VCaP (cell line): ENCODE results near the gene ARHGEF6.
"Not testable (repeated sequence)": the region's sequence is repeated elsewhere in the genome, so short reads cannot be mapped to it uniquely, and the experiment has no call there.

Experiments used
- H3K27ac ChIP-seq: fragments of 450-650 bp; 2 replicates; pipeline ENCODE4 v1.5.1; 2017
- CTCF ChIP-seq: fragments of 450-650 bp; conservative IDR thresholded peaks from 2 replicates; pipeline ENCODE4 v1.5.1; 2017; ENCODE audit warnings: mild to moderate bottlenecking, moderate library complexity

Gene ARHGEF6

GRCh38 chrX:136797787-136798186 lies 17.1 kb upstream of the ARHGEF6 start:
- no peak overlapping the region for H3K27ac ChIP-seq
- no peak for TF ChIP-seq CTCF

- H3K27ac ChIP-seq: not testable (repeated sequence)
Observed at GRCh38 chrX:136795132-136795531, 14.4 kb upstream of the ARHGEF6 start.

- H3K27ac ChIP-seq: not testable (repeated sequence)
Observed at GRCh38 chrX:136794660-136795059, 13.9 kb upstream of the ARHGEF6 start.

GRCh38 chrX:136794080-136794479 lies 13.3 kb upstream of the ARHGEF6 start:
- no peak overlapping the region for H3K27ac ChIP-seq
- TF ChIP-seq CTCF: no peak

GRCh38 chrX:136789856-136790255 lies 9.1 kb upstream of the ARHGEF6 start:
- TF ChIP-seq CTCF: no peak
- no peak overlapping the region for H3K27ac ChIP-seq

- no peak overlapping the region for H3K27ac ChIP-seq
- no peak for TF ChIP-seq CTCF
Observed at GRCh38 chrX:136784231-136784630, 3.5 kb upstream of the ARHGEF6 start.

- H3K27ac ChIP-seq: no peak overlapping the region
- TF ChIP-seq CTCF: no peak
Observed at GRCh38 chrX:136783159-136783558, 2.4 kb upstream of the ARHGEF6 start.

GRCh38 chrX:136781180-136781797 lies 557 bp upstream of the ARHGEF6 start:
- TF ChIP-seq CTCF: no peak
- 0 out of 2 replicates have a peak overlapping the region, but pooled peaks have one; percentile 4 for H3K27ac ChIP-seq

GRCh38 chrX:136780241-136780640 lies 491 bp downstream of the ARHGEF6 start:
- no peak overlapping the region for H3K27ac ChIP-seq
- no peak for TF ChIP-seq CTCF
